ENCODE results near the gene KRTAP13-2.

The KRTAP13-2 gene, protein sequence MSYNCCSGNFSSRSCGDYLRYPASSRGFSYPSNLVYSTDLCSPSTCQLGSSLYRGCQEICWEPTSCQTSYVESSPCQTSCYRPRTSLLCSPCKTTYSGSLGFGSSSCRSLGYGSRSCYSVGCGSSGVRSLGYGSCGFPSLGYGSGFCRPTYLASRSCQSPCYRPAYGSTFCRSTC

DNA sequence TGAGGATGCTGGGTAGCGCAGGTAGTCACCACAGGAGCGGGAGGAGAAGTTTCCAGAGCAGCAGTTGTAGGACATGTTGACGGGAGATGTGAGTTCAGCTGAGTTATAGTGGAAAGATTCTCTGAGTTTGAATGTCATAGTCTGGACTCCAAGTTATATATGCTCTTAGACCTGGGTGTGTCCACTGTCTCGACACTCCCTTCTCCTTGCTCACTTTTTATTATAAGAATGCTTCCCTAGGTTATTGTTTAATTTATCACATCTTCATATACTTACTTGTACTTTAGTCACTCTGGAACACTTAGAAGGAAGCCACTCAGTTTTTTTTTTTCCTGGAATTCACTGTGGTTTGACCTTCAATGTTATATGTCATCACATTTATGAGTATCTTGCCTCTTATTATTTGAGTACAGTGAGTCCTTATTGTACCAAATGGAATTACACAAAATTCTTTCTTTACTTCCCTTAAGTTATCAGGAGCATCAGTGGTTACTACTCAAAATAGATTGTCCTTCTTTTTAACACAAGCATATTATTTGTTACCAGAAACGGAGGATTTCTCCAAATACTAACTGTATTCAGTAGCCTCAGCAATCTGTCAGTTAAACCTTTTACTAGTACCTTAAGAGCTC, at the start of gene KRTAP13-2:
TSS of gene KRTAP13-2 (minus strand) at position 133 of the 632 bp plus-strand sequence. CDS start at position 75, 58 bp downstream.
- H3K27ac ChIP-seq (ENCODE audit: low read depth, low read length): no peak within 1 kb of the TSS
- H3K27me3 ChIP-seq (ENCODE audit: control insufficient read depth, insufficient read depth, low read length): no peaks in the 10 kb centered on the region
- no peak within 1 kb of the TSS for H3K9ac ChIP-seq (ENCODE audit: low read length)
- H3K36me3 ChIP-seq (ENCODE audit: control insufficient read depth, insufficient read depth, low read length): no peaks in the 10 kb centered on the region
- no peaks in the 10 kb centered on the region for H3K4me1 ChIP-seq (ENCODE audit: control insufficient read depth, insufficient read depth, low read length)
- no peak within 1 kb of the TSS for H3K4me3 ChIP-seq (ENCODE audit: low read length)

DNA sequence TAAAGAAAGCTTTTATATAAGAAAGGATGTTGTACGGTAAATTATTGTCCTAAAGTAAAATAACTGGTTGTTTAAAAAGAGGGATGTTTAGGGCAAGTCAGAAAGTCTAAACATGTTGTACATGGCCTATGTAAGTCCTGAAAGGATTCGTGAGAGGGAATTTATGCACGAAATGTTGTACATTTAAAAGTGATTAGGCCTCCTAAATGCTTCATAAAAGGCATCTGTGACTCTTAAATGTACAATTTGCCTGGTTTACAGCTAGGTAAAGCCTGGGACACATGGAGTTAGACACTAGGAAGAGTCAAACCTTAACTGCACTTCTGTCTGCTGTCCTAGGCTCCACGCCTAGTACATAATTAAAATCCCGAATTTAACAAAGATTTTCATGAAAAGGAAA, 43.9 kb upstream of the KRTAP13-2 start:
- H3K27me3 ChIP-seq (ENCODE audit: control insufficient read depth, insufficient read depth, low read length): no peaks in the 10 kb centered on the region
- no peaks in the 10 kb centered on the region for H3K36me3 ChIP-seq (ENCODE audit: control insufficient read depth, insufficient read depth, low read length)
- no peak overlapping the region for H3K9ac ChIP-seq (ENCODE audit: low read length)
- H3K27ac ChIP-seq (ENCODE audit: low read depth, low read length): no peak overlapping the region
- no peak overlapping the region for H3K4me3 ChIP-seq (ENCODE audit: low read length)
- no peaks in the 10 kb centered on the region for H3K4me1 ChIP-seq (ENCODE audit: control insufficient read depth, insufficient read depth, low read length)

DNA sequence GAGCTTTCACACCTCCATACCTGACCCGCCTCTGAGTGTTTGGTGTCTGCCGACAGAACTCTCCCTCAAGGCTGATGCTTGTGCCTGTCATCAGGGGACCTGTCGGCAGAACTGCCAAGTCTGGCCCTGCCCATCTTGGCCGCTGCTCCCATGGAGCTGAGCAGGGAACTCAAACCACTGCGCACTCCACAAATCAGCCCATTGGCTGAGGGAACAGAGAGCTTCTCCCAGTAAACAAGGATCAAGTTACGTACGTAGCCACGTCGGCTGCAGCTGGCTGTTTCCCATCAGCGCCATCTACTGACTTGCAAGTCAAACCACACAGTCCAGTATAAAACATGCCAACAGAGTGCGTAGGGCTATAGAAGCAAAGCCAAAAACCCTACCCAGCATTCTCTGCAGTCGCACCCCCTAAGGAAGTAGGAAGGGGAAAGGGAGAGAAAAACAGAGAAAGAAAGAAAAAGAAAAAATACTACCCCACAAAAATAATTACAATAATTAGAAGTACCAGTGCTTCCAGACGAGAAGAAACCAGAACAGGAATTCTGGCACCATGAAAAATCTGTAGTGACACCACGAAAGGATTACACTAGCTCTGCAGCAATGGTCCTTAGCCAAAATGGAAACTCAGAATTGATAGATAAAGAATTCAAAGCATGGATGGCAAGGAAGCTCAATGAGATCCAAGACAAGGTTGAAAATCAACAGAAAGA, 36.9 kb upstream of the KRTAP13-2 start:
- H3K4me3 ChIP-seq (ENCODE audit: low read length): peak overlapping the region; percentile 8

DNA sequence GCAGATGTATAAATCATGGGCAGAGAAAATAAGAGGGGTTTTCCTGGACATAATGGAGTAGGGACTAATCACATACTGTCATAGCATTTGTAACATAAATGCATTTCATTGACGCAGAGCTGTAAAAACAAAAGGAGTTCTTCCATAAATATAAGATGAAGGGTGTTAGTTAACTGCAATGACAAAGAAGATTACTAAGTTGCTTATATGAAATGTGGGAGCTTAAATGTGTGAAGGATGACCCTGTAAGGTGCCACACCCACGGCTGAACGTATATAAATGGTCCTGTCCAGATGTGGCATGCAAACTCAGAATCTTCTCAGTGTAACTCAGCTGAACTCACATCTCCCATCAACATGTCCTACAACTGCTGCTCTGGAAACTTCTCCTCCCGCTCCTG, 23.7 kb upstream of the KRTAP13-2 start, which contains the start of gene KRTAP13-1:
TSS of gene KRTAP13-1 (plus strand) at position 301 of the 400 bp plus-strand sequence. CDS start at position 357, 56 bp downstream.
- H3K9ac ChIP-seq (ENCODE audit: low read length): no peak within 1 kb of the TSS
- no peaks in the 10 kb centered on the region for H3K27me3 ChIP-seq (ENCODE audit: control insufficient read depth, insufficient read depth, low read length)
- H3K27ac ChIP-seq (ENCODE audit: low read depth, low read length): no peak within 1 kb of the TSS
- H3K4me3 ChIP-seq (ENCODE audit: low read length): no peak within 1 kb of the TSS
- H3K4me1 ChIP-seq (ENCODE audit: control insufficient read depth, insufficient read depth, low read length): no peaks in the 10 kb centered on the region
- H3K36me3 ChIP-seq (ENCODE audit: control insufficient read depth, insufficient read depth, low read length): no peaks in the 10 kb centered on the region

More for the DNA sequence above, 36.9 kb upstream of the KRTAP13-2 start:
- H3K36me3 ChIP-seq (ENCODE audit: control insufficient read depth, insufficient read depth, low read length): no peaks in the 10 kb centered on the region
- H3K9ac ChIP-seq (ENCODE audit: low read length): no peak overlapping the region
- H3K27ac ChIP-seq (ENCODE audit: low read depth, low read length): no peak overlapping the region
- H3K4me1 ChIP-seq (ENCODE audit: control insufficient read depth, insufficient read depth, low read length): no peaks in the 10 kb centered on the region
- H3K27me3 ChIP-seq (ENCODE audit: control insufficient read depth, insufficient read depth, low read length): no peaks in the 10 kb centered on the region

DNA sequence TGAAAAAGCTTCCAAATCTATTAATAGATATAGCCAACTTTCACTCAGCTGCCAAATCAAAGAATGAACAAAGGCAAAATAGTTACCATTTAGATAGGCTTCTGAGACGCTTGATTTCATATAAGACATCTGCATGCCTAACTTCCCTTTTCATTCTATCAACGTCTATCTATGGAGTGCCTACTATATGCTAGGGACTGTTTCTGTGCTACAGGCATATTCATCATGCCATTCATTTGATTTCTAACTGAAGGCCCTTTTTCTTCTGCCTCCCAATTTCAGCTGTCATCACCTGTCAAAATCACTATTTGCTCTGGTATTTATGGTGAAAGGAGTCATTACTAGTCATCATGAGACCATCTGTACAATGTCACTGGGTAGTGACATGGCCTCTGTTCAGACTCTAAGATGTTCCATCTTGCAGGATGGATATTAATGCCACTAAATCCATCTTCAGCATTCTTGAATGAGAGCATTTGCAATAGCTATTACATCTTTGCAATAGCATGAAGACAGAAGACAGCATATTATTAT, 19.5 kb upstream of the KRTAP13-2 start:
- Histone ChIP-seq H3K9ac (ENCODE audit: low read length) (no peak overlapping the region), H3K27me3 (ENCODE audit: control insufficient read depth, insufficient read depth, low read length) (no peaks in the 10 kb centered on the region), H3K27ac (ENCODE audit: low read depth, low read length) (no peak overlapping the region)

DNA sequence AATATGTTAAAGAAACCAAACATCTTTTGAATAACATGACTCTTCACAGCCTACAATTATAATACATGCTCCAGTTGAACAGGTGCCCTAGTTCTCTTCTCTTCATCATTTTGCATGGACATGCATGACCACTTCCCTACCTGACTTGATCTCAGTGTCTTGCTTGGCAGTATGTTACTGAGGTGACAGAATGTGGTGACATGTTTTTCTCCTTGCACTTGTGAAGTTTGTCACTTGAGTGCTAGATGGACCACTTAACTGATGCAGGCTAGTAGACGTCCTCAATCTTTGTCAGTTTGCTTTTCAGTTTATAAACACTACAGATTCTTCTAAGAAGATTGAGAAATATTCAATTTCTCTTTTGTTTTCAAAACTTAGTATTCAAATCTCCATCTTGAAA, 10.1 kb upstream of the KRTAP13-2 start:
- no peaks in the 10 kb centered on the region for H3K4me1 ChIP-seq (ENCODE audit: control insufficient read depth, insufficient read depth, low read length)
- H3K27ac ChIP-seq (ENCODE audit: low read depth, low read length): no peak overlapping the region
- H3K36me3 ChIP-seq (ENCODE audit: control insufficient read depth, insufficient read depth, low read length): no peaks in the 10 kb centered on the region
- H3K4me3 ChIP-seq (ENCODE audit: low read length): no peak overlapping the region
- H3K9ac ChIP-seq (ENCODE audit: low read length): no peak overlapping the region
- H3K27me3 ChIP-seq (ENCODE audit: control insufficient read depth, insufficient read depth, low read length): no peaks in the 10 kb centered on the region

More for the DNA sequence above, 19.5 kb upstream of the KRTAP13-2 start:
- Histone ChIP-seq H3K4me1 (ENCODE audit: control insufficient read depth, insufficient read depth, low read length) (no peaks in the 10 kb centered on the region), H3K36me3 (ENCODE audit: control insufficient read depth, insufficient read depth, low read length) (no peaks in the 10 kb centered on the region), H3K4me3 (ENCODE audit: low read length) (no peak overlapping the region)

DNA sequence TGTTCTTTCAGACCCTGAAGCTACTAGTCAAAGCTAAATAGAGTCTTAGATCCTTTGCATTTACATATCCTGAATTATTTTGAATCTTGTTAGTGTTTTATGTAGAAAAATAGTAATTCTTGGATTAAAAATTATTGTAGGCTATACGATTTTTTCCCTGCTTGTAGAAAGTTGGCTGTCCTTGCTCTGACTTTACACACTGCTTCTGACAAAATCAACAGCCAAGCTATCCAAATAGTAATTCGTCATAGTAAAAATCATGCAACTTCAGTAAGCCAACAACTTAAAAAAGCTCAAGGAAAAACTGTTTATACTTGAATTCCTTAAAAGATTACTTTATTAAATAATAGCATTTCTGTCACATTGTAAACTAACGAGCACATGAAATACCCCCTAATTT, 16.2 kb downstream of the KRTAP13-2 start:
- no peak overlapping the region for H3K9ac ChIP-seq (ENCODE audit: low read length)
- H3K27ac ChIP-seq (ENCODE audit: low read depth, low read length): no peak overlapping the region
- H3K27me3 ChIP-seq (ENCODE audit: control insufficient read depth, insufficient read depth, low read length): no peaks in the 10 kb centered on the region
- no peaks in the 10 kb centered on the region for H3K36me3 ChIP-seq (ENCODE audit: control insufficient read depth, insufficient read depth, low read length)
- no peaks in the 10 kb centered on the region for H3K4me1 ChIP-seq (ENCODE audit: control insufficient read depth, insufficient read depth, low read length)
- no peak overlapping the region for H3K4me3 ChIP-seq (ENCODE audit: low read length)

DNA sequence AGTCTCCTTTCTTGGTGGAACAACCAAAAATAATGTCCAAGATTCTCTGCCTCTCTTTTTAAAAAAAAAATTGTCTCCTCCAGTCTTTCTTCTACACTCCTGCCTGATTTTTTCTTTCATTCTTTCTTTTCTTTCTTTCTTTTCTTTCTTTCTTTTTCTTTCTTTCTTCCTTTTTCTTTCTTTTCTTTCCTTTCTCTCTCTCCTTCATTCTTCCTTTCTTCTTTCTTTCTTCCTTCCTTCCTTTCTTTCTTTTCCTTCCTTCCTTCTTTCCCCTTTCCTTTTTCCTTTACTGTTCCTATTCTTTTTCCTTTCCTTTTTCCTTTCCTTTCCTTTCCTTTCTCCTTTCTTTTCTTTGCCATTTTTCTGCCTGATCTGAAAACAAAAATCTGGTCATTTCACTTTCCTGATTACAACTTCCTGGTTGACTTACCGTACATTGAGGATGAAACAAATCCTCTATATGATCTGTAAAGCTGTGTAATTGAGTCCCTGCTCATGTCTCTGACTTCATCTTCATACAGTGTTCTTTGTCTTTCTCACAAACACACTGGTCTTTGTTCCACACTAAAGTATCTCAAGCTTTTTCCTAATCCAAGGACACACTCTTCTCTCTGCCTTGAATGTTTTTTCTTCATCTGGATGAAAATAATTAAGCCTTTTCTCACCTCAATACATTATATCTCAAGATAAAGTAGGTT, 17.6 kb downstream of the KRTAP13-2 start:
- H3K27ac ChIP-seq (ENCODE audit: low read depth, low read length): no peak overlapping the region

DNA sequence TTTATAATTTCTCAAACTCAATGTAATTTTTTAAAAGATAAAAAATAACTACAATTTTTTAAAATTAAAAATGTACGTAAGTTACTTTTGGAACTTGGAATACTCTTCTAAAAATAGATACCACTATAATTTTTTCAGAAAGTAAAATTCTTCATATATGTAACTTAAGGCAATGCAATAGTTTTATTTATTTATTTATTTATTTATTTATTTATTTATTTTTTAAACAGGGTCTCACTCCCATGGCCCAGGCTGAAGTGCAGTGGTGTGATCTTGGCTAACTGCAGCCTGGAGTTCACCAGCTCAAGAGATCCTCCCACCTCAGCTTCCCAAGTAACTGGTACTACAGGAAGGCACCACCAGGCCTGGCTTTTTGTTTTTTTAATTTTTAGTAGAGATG, 20.5 kb downstream of the KRTAP13-2 start:
- H3K4me3 ChIP-seq (ENCODE audit: low read length): no peak overlapping the region
- H3K9ac ChIP-seq (ENCODE audit: low read length): no peak overlapping the region
- no peaks in the 10 kb centered on the region for H3K4me1 ChIP-seq (ENCODE audit: control insufficient read depth, insufficient read depth, low read length)
- no peaks in the 10 kb centered on the region for H3K27me3 ChIP-seq (ENCODE audit: control insufficient read depth, insufficient read depth, low read length)
- no peak overlapping the region for H3K27ac ChIP-seq (ENCODE audit: low read depth, low read length)
- H3K36me3 ChIP-seq (ENCODE audit: control insufficient read depth, insufficient read depth, low read length): no peaks in the 10 kb centered on the region

More for the DNA sequence above, 17.6 kb downstream of the KRTAP13-2 start:
- Histone ChIP-seq H3K36me3 (ENCODE audit: control insufficient read depth, insufficient read depth, low read length) (no peaks in the 10 kb centered on the region), H3K4me3 (ENCODE audit: low read length) (no peak overlapping the region), H3K27me3 (ENCODE audit: control insufficient read depth, insufficient read depth, low read length) (no peaks in the 10 kb centered on the region), H3K9ac (ENCODE audit: low read length) (no peak overlapping the region), H3K4me1 (ENCODE audit: control insufficient read depth, insufficient read depth, low read length) (no peaks in the 10 kb centered on the region)

DNA sequence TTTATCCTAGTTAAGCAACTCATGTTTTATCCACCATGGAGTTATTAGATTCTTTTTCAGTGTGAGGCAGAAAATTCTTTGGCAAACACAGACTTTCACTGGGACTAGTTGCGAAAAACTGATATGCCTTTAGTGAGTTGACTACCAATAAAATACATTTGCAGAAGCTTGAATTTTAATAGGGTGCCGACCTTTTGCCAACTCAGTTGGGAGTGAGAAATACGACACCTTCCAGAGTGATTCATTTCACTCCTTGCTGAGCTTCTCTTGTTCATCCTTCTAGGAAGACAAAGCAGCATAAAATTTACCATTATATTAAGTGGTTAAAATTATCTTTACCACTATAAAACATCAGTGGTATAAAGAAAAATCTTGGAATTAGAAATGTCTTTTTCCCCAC, 22.5 kb downstream of the KRTAP13-2 start:
- Histone ChIP-seq H3K9ac (ENCODE audit: low read length) (no peak overlapping the region), H3K27ac (ENCODE audit: low read depth, low read length) (no peak overlapping the region), H3K36me3 (ENCODE audit: control insufficient read depth, insufficient read depth, low read length) (no peaks in the 10 kb centered on the region), H3K4me1 (ENCODE audit: control insufficient read depth, insufficient read depth, low read length) (no peaks in the 10 kb centered on the region), H3K27me3 (ENCODE audit: control insufficient read depth, insufficient read depth, low read length) (no peaks in the 10 kb centered on the region), H3K4me3 (ENCODE audit: low read length) (no peak overlapping the region)

DNA sequence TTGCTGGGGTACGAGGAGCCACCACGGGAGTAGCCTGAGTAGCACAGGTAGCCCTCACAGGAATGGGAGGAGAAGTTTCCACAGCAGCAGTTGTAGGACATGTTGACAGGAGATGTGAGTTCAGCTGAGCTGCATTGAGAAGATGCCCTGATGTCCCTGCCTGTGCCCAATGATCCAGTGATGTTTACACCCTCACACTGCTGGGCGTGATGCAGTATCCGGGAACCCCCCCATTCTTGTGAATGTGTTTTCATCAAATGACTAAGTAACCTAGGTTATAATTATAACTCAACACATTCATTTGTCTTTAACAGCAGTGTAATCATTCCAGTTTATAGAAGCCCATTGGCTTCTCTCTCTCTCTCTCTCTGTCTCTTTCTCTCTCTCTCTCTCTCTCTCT, 23.6 kb downstream of the KRTAP13-2 start, which contains the start of gene KRTAP23-1:
TSS of gene KRTAP23-1 (minus strand) at position 101 of the 400 bp plus-strand sequence. CDS start at position 101, 0 bp downstream.
- H3K9ac ChIP-seq (ENCODE audit: low read length): no peak within 1 kb of the TSS
- H3K4me1 ChIP-seq (ENCODE audit: control insufficient read depth, insufficient read depth, low read length): no peaks in the 10 kb centered on the region
- H3K27me3 ChIP-seq (ENCODE audit: control insufficient read depth, insufficient read depth, low read length): no peaks in the 10 kb centered on the region
- no peaks in the 10 kb centered on the region for H3K36me3 ChIP-seq (ENCODE audit: control insufficient read depth, insufficient read depth, low read length)
- no peak within 1 kb of the TSS for H3K4me3 ChIP-seq (ENCODE audit: low read length)
- H3K27ac ChIP-seq (ENCODE audit: low read depth, low read length): no peak within 1 kb of the TSS

DNA sequence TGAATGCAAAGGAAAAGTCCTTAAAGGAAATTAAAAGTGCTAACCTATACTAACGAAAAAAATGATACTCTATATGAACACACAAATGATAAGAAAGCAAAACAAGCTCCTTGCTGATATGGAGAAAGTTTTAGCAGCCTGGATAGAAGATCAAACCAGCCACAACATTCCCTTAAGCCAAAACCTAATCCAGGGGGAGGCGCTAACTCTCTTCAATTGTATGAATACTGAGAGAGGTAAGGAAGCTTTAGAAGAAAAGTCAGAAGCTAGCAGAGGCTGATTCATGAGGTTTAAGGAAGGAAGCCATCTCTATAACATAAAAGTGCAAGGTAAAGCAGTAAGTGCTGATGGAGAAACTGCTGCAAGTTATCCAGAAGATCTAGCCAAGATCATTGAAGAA, 27.1 kb downstream of the KRTAP13-2 start:
- Histone ChIP-seq H3K27ac (ENCODE audit: low read depth, low read length) (no peak overlapping the region), H3K27me3 (ENCODE audit: control insufficient read depth, insufficient read depth, low read length) (no peaks in the 10 kb centered on the region), H3K4me3 (ENCODE audit: low read length) (no peak overlapping the region), H3K9ac (ENCODE audit: low read length) (no peak overlapping the region), H3K36me3 (ENCODE audit: control insufficient read depth, insufficient read depth, low read length) (no peaks in the 10 kb centered on the region), H3K4me1 (ENCODE audit: control insufficient read depth, insufficient read depth, low read length) (no peaks in the 10 kb centered on the region)
